Measurements from ENCODE around the gene LCE2B. TPM values are rescaled to one million over a fixed set of nuclear protein-coding genes. Genes with fewer than 3 reads are reported as not detected.

LCE2B gene
- total RNA-seq, 2 experiments from 2014 or later: not detected

DNA sequence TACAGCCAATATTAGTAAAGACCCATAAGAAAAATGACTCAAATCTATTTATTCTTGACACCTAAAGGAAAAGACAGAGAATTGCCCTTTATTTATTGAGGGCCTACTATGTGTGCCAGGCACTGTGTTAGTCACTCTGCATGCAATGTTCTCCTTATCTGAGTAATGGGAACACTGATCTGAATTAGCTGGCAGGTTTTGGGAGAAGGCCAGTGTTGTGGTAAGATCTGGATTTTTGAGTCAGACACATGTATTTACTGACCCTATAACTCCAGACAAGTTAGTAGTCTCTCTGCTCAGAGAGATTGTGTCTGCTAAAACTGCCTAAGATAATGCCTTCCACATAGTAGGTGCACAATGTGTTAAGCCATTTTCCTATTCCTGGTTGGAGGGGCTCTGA is 39.3 kb downstream of the LCE2B start:
- intact Hi-C loops (cut with micrococcal nuclease; ENCODE audit: unreplicated experiment): no loop called here
- Histone ChIP-seq H3K4me2 (ENCODE audit: low read length) (no peak overlapping the region), H4K20me1 (ENCODE audit: insufficient read depth, low read length) (no peaks in the 10 kb centered on the region), H3K9me2 (ENCODE audit: insufficient read depth, low read length) (no peaks in the 10 kb centered on the region), H3K27ac (ENCODE audit: low read depth, low read length, poor library complexity, severe bottlenecking) (no peak overlapping the region), H3K36me3 (ENCODE audit: insufficient read depth, low read length) (no peaks in the 10 kb centered on the region), H2AFZ (ENCODE audit: low read length) (no peak overlapping the region), H3K79me2 (ENCODE audit: insufficient read depth, low read depth, low read length) (no peaks in the 10 kb centered on the region), H3K9me3 (ENCODE audit: low read length) (no peaks in the 10 kb centered on the region), H3K4me3 (ENCODE audit: low read depth, low read length, poor library complexity, severe bottlenecking) (no peak overlapping the region), H3K4me1 (ENCODE audit: insufficient read depth, low read length, poor library complexity, severe bottlenecking) (no peaks in the 10 kb centered on the region)
- DNase-seq (ENCODE audit: low spot score): no peak
- ChIA-PET CTCF (ENCODE audit: unreplicated experiment) (no interaction called here), POLR2A (no interaction called here)
- TF ChIP-seq EZH2phosphoT487 (IDR thresholded peaks at IDR 0.05; ENCODE audit: borderline replicate concordance, low read depth, low read length) (no peak), CTCF (conservative IDR thresholded peaks at IDR 0.05; ENCODE audit: low read length) (no peak)
- no TSS peak for BruUV-seq (replicated peaks)

DNA sequence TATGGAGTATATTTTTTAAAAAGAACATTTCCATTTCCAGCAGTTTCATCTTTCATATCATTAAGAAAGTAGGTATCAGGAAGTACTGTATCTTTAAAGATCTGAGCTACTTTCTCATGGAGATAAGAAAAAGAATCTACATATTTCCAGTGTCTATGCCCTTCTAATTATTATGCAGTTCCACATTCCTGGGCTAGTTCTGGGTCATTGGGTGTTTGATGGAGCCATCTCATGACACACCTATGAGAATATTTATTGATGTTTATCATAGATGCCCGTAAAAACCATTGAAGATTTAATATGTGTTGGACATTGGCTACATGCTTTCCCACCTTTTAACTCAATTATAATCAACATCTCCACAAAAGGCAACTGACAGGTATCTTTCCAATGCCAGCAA is 43.1 kb downstream of the LCE2B start:
- H2AFZ ChIP-seq (ENCODE audit: low read length): no peak overlapping the region
- H3K4me3 ChIP-seq (ENCODE audit: low read depth, low read length, poor library complexity, severe bottlenecking): no peak overlapping the region
- no peak overlapping the region for H3K4me2 ChIP-seq (ENCODE audit: low read length)
- H3K79me2 ChIP-seq (ENCODE audit: insufficient read depth, low read depth, low read length): no peaks in the 10 kb centered on the region
- intact Hi-C loops (cut with micrococcal nuclease; ENCODE audit: unreplicated experiment): no loop called here
- ChIA-PET POLR2A (no interaction called here), CTCF (ENCODE audit: unreplicated experiment) (no interaction called here)
- H3K9me2 ChIP-seq (ENCODE audit: insufficient read depth, low read length): no peaks in the 10 kb centered on the region
- H3K27ac ChIP-seq (ENCODE audit: low read depth, low read length, poor library complexity, severe bottlenecking): no peak overlapping the region
- DNase-seq (ENCODE audit: low spot score): no peak
- no TSS peak for BruUV-seq (replicated peaks)
- TF ChIP-seq EZH2phosphoT487 (IDR thresholded peaks at IDR 0.05; ENCODE audit: borderline replicate concordance, low read depth, low read length) (no peak), CTCF (conservative IDR thresholded peaks at IDR 0.05; ENCODE audit: low read length) (no peak)
- H3K4me1 ChIP-seq (ENCODE audit: insufficient read depth, low read length, poor library complexity, severe bottlenecking): no peaks in the 10 kb centered on the region
- no peaks in the 10 kb centered on the region for H3K36me3 ChIP-seq (ENCODE audit: insufficient read depth, low read length)
- no peaks in the 10 kb centered on the region for H3K9me3 ChIP-seq (ENCODE audit: low read length)
- H4K20me1 ChIP-seq (ENCODE audit: insufficient read depth, low read length): no peaks in the 10 kb centered on the region

- no peak for DNase-seq (ENCODE audit: low spot score)
- no peak overlapping the region for H3K4me3 ChIP-seq (ENCODE audit: low read depth, low read length, poor library complexity, severe bottlenecking)
- no peak overlapping the region for H3K4me2 ChIP-seq (ENCODE audit: low read length)
- H4K20me1 ChIP-seq (ENCODE audit: insufficient read depth, low read length): no peaks in the 10 kb centered on the region
- BruUV-seq (replicated peaks): no TSS peak
- H3K9me2 ChIP-seq (ENCODE audit: insufficient read depth, low read length): no peaks in the 10 kb centered on the region
- H2AFZ ChIP-seq (ENCODE audit: low read length): no peak overlapping the region
- H3K79me2 ChIP-seq (ENCODE audit: insufficient read depth, low read depth, low read length): no peaks in the 10 kb centered on the region
- intact Hi-C loops (cut with micrococcal nuclease; ENCODE audit: unreplicated experiment): no loop called here
- no peaks in the 10 kb centered on the region for H3K4me1 ChIP-seq (ENCODE audit: insufficient read depth, low read length, poor library complexity, severe bottlenecking)
- H3K27ac ChIP-seq (ENCODE audit: low read depth, low read length, poor library complexity, severe bottlenecking): no peak overlapping the region
- no peaks in the 10 kb centered on the region for H3K9me3 ChIP-seq (ENCODE audit: low read length)
- H3K36me3 ChIP-seq (ENCODE audit: insufficient read depth, low read length): no peaks in the 10 kb centered on the region
- CTCF ChIA-PET (ENCODE audit: unreplicated experiment): no interaction called here
- POLR2A ChIA-PET: no interaction called here
- peak; percentile 64 for TF ChIP-seq CTCF (conservative IDR thresholded peaks at IDR 0.05; ENCODE audit: low read length)
- no peak for TF ChIP-seq EZH2phosphoT487 (IDR thresholded peaks at IDR 0.05; ENCODE audit: borderline replicate concordance, low read depth, low read length)
Measured at GRCh38 chr1:152735648-152736047, 49.7 kb downstream of the LCE2B start.

Other genes starting within 250 kb of the LCE2B start
- not detected in 2 replicates for gene LCE5A, start 175.3 kb upstream of the LCE2B start, total RNA-seq (2014; rRNA removed; shearing (Covaris generic))
- not detected in 2 replicates for gene LCE5A, start 175.3 kb upstream of the LCE2B start, total RNA-seq (2022)
- gene CRCT1, start 171.6 kb upstream of the LCE2B start, total RNA-seq (2014; rRNA removed; shearing (Covaris generic)): not detected in 2 replicates
- gene CRCT1, start 171.6 kb upstream of the LCE2B start, total RNA-seq (2022): not detected in 2 replicates
- not detected in 2 replicates for gene LCE3E, start 119.3 kb upstream of the LCE2B start, total RNA-seq (2014; rRNA removed; shearing (Covaris generic))
- gene LCE3E, start 119.3 kb upstream of the LCE2B start, total RNA-seq (2022): not detected in 2 replicates
- gene LCE3D, start 105.6 kb upstream of the LCE2B start, total RNA-seq (2014; rRNA removed; shearing (Covaris generic)): not detected in 2 replicates
- gene LCE3D, start 105.6 kb upstream of the LCE2B start, total RNA-seq (2022): not detected in 2 replicates
- not detected in 2 replicates for gene LCE3C, start 85.9 kb upstream of the LCE2B start, total RNA-seq (2014; rRNA removed; shearing (Covaris generic))
- not detected in 2 replicates for gene LCE3C, start 85.9 kb upstream of the LCE2B start, total RNA-seq (2022)
- gene LCE3B, start 72.3 kb upstream of the LCE2B start, total RNA-seq (2014; rRNA removed; shearing (Covaris generic)): not detected in 2 replicates
- gene LCE3B, start 72.3 kb upstream of the LCE2B start, total RNA-seq (2022): not detected in 2 replicates
- not detected in 2 replicates for gene LCE3A, start 63.0 kb upstream of the LCE2B start, total RNA-seq (2014; rRNA removed; shearing (Covaris generic))
- not detected in 2 replicates for gene LCE3A, start 63.0 kb upstream of the LCE2B start, total RNA-seq (2022)
- gene LCE2D, start 22.7 kb upstream of the LCE2B start, total RNA-seq (2014; rRNA removed; shearing (Covaris generic)): not detected in 2 replicates
- not detected in 2 replicates for gene LCE2D, start 22.7 kb upstream of the LCE2B start, total RNA-seq (2022)
- gene LCE2C, start 10.8 kb upstream of the LCE2B start, total RNA-seq (2014; rRNA removed; shearing (Covaris generic)): not detected in 2 replicates
- not detected in 2 replicates for gene LCE2C, start 10.8 kb upstream of the LCE2B start, total RNA-seq (2022)
- not detected in 2 replicates for gene LCE2A, start 12.2 kb downstream of the LCE2B start, total RNA-seq (2014; rRNA removed; shearing (Covaris generic))
- gene LCE2A, start 12.2 kb downstream of the LCE2B start, total RNA-seq (2022): not detected in 2 replicates
- not detected in 2 replicates for gene LCE4A, start 22.0 kb downstream of the LCE2B start, total RNA-seq (2014; rRNA removed; shearing (Covaris generic))
- not detected in 2 replicates for gene LCE4A, start 22.0 kb downstream of the LCE2B start, total RNA-seq (2022)
- not detected in 2 replicates for gene KPRP, start 71.9 kb downstream of the LCE2B start, total RNA-seq (2014; rRNA removed; shearing (Covaris generic))
- gene KPRP, start 71.9 kb downstream of the LCE2B start, total RNA-seq (2022): not detected in 2 replicates
- gene LCE1F, start 89.0 kb downstream of the LCE2B start, total RNA-seq (2014; rRNA removed; shearing (Covaris generic)): not detected in 2 replicates
- not detected in 2 replicates for gene LCE1F, start 89.0 kb downstream of the LCE2B start, total RNA-seq (2022)
- gene LCE1E, start 100.1 kb downstream of the LCE2B start, total RNA-seq (2014; rRNA removed; shearing (Covaris generic)): not detected in 2 replicates
- gene LCE1E, start 100.1 kb downstream of the LCE2B start, total RNA-seq (2022): not detected in 2 replicates
- gene LCE1D, start 110.6 kb downstream of the LCE2B start, total RNA-seq (2014; rRNA removed; shearing (Covaris generic)): not detected in 2 replicates
- gene LCE1D, start 110.6 kb downstream of the LCE2B start, total RNA-seq (2022): not detected in 2 replicates
- not detected in 2 replicates for gene LCE1C, start 120.5 kb downstream of the LCE2B start, total RNA-seq (2014; rRNA removed; shearing (Covaris generic))
- not detected in 2 replicates for gene LCE1C, start 120.5 kb downstream of the LCE2B start, total RNA-seq (2022)
- gene LCE1B, start 125.8 kb downstream of the LCE2B start, total RNA-seq (2014; rRNA removed; shearing (Covaris generic)): not detected in 2 replicates
- not detected in 2 replicates for gene LCE1B, start 125.8 kb downstream of the LCE2B start, total RNA-seq (2022)
- not detected in 2 replicates for gene LCE1A, start 141.3 kb downstream of the LCE2B start, total RNA-seq (2014; rRNA removed; shearing (Covaris generic))
- not detected in 2 replicates for gene LCE1A, start 141.3 kb downstream of the LCE2B start, total RNA-seq (2022)
- gene LCE6A, start 156.7 kb downstream of the LCE2B start, total RNA-seq (2014; rRNA removed; shearing (Covaris generic)): not detected in 2 replicates
- not detected in 2 replicates for gene LCE6A, start 156.7 kb downstream of the LCE2B start, total RNA-seq (2022)
- gene LCE7A, start 173.9 kb downstream of the LCE2B start, total RNA-seq (2014; rRNA removed; shearing (Covaris generic)): not detected in 2 replicates
- gene LCE7A, start 173.9 kb downstream of the LCE2B start, total RNA-seq (2022): not detected in 2 replicates
- not detected in 2 replicates for gene SMCP, start 192.2 kb downstream of the LCE2B start, total RNA-seq (2014; rRNA removed; shearing (Covaris generic))
- not detected in 2 replicates for gene SMCP, start 192.2 kb downstream of the LCE2B start, total RNA-seq (2022)
- gene IVL, start 222.4 kb downstream of the LCE2B start, total RNA-seq (2014; rRNA removed; shearing (Covaris generic)): not detected in 2 replicates
- gene IVL, start 222.4 kb downstream of the LCE2B start, total RNA-seq (2022): not detected in 2 replicates